Measurements from ENCODE around the gene ATP2C2. TPM values are rescaled to one million over a fixed set of nuclear protein-coding genes. Genes with fewer than 3 reads are reported as not detected.

ATP2C2 gene
- total and polyA plus RNA-seq, 9 of the 15 experiments (the other 6 are each of a cell fraction or from before 2014, with no cell fraction given): 0.75 TPM; not detected in 8

DNA sequence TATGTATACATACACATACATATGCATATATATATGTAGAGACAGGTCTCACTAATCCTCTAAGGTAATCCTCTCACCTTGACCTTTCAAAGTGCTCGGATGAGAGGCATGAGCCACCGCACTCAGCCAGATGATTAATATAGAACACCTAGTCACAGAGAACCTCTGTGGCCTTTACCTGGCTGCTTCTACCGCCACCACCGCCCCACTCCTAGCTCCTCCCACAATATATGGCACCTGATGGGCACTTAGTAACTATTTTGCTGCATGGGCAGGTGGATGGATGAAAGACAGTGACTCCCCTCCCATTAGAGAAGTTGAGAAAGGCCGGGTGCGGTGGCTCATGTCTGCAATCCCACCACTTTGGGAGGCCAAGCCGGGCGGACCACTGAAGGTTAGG is 16.7 kb upstream of the ATP2C2 start:
- in situ Hi-C loops (cut with MboI) (no loop called here), intact Hi-C loops (cut with micrococcal nuclease) (no loop called here)
- no peak overlapping the region for H3K27ac ChIP-seq (ENCODE audit: extremely low read depth, low read depth, low read length)
- H3K36me3 ChIP-seq (ENCODE audit: control insufficient read depth, insufficient read depth, low read length): no peaks in the 10 kb centered on the region
- POLR2A ChIA-PET: no interaction called here
- DNase-seq (ENCODE audit: extremely low read depth in 1 of 4, low spot score in 3 of 4): no peak
- BruUV-seq (replicated peaks): no TSS peak
- no peak overlapping the region for H3K4me3 ChIP-seq
- H3K9ac ChIP-seq (ENCODE audit: insufficient read depth in 1 of 2, low read depth in 2 of 2, low read length in 2 of 2): no peak overlapping the region
- no peak overlapping the region for H3K4me2 ChIP-seq (ENCODE audit: insufficient read depth, low read length)
- CTCF ChIA-PET (ENCODE audit: low intra/inter-chr PET ratio): no interaction called here
- H3K27me3 ChIP-seq (ENCODE audit: control insufficient read depth in 2 of 2, insufficient read depth in 2 of 2, low read length in 2 of 2): peaks cover 33 to 70% of the 10 kb centered on the region in 2 experiments
- peaks cover 12% of the 10 kb centered on the region for H4K20me1 ChIP-seq (replicated peaks; ENCODE audit: control insufficient read depth, insufficient read depth, low read length)
- no peaks in the 10 kb centered on the region for H3K9me1 ChIP-seq (ENCODE audit: control insufficient read depth, insufficient read depth, low read length)
- FAIRE-seq: no peak
- TF ChIP-seq NR2C1 (IDR thresholded peaks at IDR 0.05) (no peak), NR2C1 (tag; IDR thresholded peaks at IDR 0.05) (no peak), KAT7 (CRISPR knock-in tag; IDR thresholded peaks at IDR 0.05; ENCODE audit: borderline replicate concordance) (no peak), NUFIP1 (IDR thresholded peaks at IDR 0.05; ENCODE audit: partially characterized antibody) (no peak), TFAM (CRISPR knock-in tag; conservative IDR thresholded peaks at IDR 0.05) (no peak), ARID2 (IDR thresholded peaks at IDR 0.05) (no peak), CAMTA2 (CRISPR knock-in tag; conservative IDR thresholded peaks at IDR 0.05) (no peak), FOXA1 (IDR thresholded peaks at IDR 0.05; ENCODE audit: borderline replicate concordance) (no peak)
- TF ChIP-seq, protein P1, sequence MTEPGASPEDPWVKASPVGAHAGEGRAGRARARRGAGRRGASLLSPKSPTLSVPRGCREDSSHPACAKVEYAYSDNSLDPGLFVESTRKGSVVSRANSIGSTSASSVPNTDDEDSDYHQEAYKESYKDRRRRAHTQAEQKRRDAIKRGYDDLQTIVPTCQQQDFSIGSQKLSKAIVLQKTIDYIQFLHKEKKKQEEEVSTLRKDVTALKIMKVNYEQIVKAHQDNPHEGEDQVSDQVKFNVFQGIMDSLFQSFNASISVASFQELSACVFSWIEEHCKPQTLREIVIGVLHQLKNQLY (CRISPR knock-in tag; conservative IDR thresholded peaks at IDR 0.05): no peak
- TF ChIP-seq, protein P2, sequence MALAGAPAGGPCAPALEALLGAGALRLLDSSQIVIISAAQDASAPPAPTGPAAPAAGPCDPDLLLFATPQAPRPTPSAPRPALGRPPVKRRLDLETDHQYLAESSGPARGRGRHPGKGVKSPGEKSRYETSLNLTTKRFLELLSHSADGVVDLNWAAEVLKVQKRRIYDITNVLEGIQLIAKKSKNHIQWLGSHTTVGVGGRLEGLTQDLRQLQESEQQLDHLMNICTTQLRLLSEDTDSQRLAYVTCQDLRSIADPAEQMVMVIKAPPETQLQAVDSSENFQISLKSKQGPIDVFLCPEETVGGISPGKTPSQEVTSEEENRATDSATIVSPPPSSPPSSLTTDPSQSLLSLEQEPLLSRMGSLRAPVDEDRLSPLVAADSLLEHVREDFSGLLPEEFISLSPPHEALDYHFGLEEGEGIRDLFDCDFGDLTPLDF (CRISPR knock-in tag; IDR thresholded peaks at IDR 0.05): no peak
- TF ChIP-seq, protein P3, sequence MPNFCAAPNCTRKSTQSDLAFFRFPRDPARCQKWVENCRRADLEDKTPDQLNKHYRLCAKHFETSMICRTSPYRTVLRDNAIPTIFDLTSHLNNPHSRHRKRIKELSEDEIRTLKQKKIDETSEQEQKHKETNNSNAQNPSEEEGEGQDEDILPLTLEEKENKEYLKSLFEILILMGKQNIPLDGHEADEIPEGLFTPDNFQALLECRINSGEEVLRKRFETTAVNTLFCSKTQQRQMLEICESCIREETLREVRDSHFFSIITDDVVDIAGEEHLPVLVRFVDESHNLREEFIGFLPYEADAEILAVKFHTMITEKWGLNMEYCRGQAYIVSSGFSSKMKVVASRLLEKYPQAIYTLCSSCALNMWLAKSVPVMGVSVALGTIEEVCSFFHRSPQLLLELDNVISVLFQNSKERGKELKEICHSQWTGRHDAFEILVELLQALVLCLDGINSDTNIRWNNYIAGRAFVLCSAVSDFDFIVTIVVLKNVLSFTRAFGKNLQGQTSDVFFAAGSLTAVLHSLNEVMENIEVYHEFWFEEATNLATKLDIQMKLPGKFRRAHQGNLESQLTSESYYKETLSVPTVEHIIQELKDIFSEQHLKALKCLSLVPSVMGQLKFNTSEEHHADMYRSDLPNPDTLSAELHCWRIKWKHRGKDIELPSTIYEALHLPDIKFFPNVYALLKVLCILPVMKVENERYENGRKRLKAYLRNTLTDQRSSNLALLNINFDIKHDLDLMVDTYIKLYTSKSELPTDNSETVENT (CRISPR knock-in tag; IDR thresholded peaks at IDR 0.05): no peak
- WGBS (ENCODE audit: insufficient coverage, low coverage, missing lambda C conversion rate): under 1% methylated on average over 8 of the region's 8 CpGs
- no peaks in the 10 kb centered on the region for H3K4me1 ChIP-seq (replicated peaks in 1 of 2; ENCODE audit: control insufficient read depth in 2 of 2, insufficient read depth in 2 of 2, low read length in 2 of 2)
- H3K9me3 ChIP-seq (replicated peaks; ENCODE audit: control insufficient read depth, insufficient read depth, low read depth, low read length): no peaks in the 10 kb centered on the region
- ATAC-seq: no peak
- no peaks in the 10 kb centered on the region for H3K79me2 ChIP-seq (ENCODE audit: control insufficient read depth, insufficient read depth, low read length)
- H2AFZ ChIP-seq (ENCODE audit: low read depth, low read length): no peak overlapping the region

Measured in K562 (cell line).